ENCODE measurements around the gene ALKAL2.
A peak's percentile ranks its signal among the peaks of the same experiment; 100 is the strongest.

The ALKAL2 gene

DNA sequence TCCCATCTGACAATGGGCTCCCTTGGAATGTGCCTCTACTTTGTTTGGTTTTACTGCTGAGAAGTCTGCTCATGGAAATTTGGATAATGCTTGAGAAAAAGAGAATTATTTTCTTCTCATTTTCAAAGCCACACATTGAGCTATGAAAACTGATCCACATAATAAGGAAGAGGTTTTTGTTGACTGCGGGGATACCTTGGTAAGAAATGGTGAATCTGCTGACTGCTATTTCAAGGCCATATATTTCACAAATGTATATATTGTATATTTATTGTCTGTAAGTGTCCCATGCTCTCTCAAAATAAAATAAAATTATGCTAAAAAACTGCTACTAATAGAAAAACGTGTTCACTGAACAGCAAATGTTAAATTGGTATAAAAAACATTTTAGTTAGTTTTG lies 39.2 kb downstream of the ALKAL2 start:
- no peak for DNase-seq (ENCODE audit: low read depth)
- no peak for TF ChIP-seq CTCF (conservative IDR thresholded peaks at IDR 0.05; ENCODE audit: low read depth, low read length)
- H3K4me3 ChIP-seq (ENCODE audit: low read depth, low read length) = no peak overlapping the region

DNA sequence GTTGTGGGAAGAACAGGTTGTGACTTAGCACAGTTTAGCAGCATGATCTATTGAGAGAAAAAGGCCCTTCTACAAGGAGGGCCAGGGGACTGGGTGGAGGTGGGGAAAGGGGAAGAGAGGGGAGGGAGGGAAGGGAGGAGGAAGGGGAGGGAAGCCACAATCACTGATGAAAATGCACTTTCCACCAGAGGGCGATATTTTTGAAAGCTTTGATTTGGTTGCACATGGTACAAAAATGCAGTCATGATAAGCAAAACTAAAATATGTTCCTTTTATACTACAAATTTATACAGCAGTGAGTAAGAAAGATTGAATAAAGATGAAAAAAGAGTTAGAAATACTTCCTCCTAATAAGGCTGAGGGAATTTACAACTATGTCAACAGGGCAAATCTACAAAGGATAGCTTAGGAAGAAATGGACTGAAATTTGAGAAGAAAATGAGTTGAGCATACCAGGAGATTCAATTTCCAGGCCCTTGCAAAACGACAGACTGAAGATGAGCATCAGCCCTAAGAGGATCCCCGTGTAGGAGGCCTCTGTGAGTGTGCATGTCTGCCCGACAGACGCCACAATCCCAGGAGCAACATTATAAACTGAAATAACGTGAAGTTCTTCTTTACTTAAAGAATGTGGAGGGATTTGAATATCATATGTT lies 41.3 kb downstream of the ALKAL2 start:
- no peak overlapping the region for H3K4me3 ChIP-seq (ENCODE audit: low read depth, low read length)
- TF ChIP-seq CTCF (conservative IDR thresholded peaks at IDR 0.05; ENCODE audit: low read depth, low read length) = peak; percentile 75
- peak; percentile 83 for DNase-seq (ENCODE audit: low read depth)

DNA sequence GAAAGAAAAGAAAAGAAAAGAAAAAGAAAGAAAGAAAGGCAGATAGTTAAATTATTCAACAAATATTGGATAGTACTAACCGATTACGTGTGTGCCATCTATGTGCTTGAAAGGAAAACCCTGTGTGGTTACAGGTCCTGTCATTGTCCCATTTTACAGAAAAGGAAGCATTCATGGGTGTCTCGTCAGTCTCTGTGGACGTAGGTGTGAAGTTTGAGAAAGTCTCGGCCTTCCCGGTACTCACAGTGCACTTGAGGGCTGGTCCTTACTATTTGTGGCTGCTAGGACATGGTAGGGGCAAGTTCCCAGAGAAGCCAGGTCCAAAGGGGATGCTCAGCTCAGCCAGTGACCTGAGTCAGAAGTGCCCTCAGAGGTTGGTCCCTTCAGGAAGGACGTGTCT lies 43.3 kb downstream of the ALKAL2 start:
- no peak for TF ChIP-seq CTCF (conservative IDR thresholded peaks at IDR 0.05; ENCODE audit: low read depth, low read length)
- DNase-seq (ENCODE audit: low read depth) = no peak
- H3K4me3 ChIP-seq (ENCODE audit: low read depth, low read length) = no peak overlapping the region

- TF ChIP-seq CTCF (conservative IDR thresholded peaks at IDR 0.05; ENCODE audit: low read depth, low read length) = no peak
These were observed 49.0 kb downstream of the ALKAL2 start for GRCh38 chr2:238869-239268.

DNA sequence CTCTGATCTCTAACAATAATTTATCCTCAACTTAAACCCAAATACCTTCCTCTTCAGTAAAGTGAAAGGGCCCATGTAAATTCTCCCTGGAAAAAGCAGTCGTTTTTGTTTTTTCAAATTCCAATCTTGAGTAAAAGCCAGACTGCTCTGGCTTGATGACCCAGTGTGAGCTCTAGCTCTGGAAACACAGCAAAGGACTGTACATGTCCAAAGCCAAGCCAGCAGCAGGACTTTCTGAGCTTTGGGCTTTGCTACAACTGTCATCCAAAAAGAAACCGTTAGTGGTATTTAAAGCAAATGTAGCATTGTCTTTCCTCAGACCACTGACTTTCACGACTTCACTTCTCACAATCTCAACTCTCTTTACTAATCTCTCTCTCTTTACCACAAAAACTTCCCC lies 49.5 kb downstream of the ALKAL2 start:
- no peak for TF ChIP-seq CTCF (conservative IDR thresholded peaks at IDR 0.05; ENCODE audit: low read depth, low read length)
- H3K4me3 ChIP-seq (ENCODE audit: low read depth, low read length) = no peak overlapping the region
- DNase-seq (ENCODE audit: low read depth) = no peak

More at GRCh38 chr2:238869-239268, 49.0 kb downstream of the ALKAL2 start:
- no peak overlapping the region for H3K4me3 ChIP-seq (ENCODE audit: low read depth, low read length)
- DNase-seq (ENCODE audit: low read depth) = peak; percentile 11

DNA sequence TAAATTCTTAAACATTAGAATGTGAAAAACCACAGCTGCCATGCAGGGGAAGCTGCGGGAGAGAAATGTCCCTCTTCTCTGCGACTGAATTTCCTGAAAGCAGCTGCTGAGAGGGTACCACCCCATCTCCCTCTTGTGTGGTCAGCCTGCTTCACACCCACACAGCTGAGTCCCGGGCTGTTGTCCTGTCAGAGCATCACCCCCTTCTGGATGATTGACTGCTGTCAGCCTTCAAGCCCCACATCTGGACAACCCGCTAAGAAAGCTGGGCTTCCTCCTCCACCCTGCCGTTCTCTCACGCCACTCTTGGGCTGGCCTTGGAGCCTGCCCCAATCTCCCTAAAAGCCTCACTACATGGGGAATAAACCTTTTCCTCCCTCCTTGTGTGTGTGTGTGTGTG lies 50.0 kb downstream of the ALKAL2 start:
- TF ChIP-seq CTCF (conservative IDR thresholded peaks at IDR 0.05; ENCODE audit: low read depth, low read length) = no peak
- no peak for DNase-seq (ENCODE audit: low read depth)
- H3K4me3 ChIP-seq (ENCODE audit: low read depth, low read length) = no peak overlapping the region

DNA sequence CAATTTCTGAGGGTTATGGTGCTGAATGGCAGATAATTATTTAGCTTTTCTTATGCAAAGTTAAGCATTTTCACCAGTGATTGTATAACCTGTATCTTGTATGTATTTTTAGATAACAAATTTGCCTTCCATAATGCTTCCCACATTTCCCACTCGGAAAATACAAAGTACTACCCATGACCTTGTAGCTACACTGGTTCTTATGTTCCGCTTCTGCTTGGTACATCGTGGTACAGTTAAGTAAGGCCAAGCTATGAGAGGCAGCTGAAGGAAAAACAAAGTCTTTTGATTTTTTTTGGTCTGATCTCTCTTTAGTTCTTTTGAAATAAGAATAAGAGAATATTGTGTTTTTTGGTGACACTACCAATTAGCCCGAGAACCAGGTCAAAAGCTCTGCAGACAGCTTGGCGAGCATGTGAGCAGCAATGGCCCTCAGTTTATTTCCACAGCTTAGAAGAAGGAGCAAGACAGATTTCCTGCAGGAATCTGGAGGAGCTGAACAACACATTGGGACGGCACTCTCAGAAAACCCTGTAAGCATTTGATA lies 50.8 kb downstream of the ALKAL2 start:
- TF ChIP-seq CTCF (conservative IDR thresholded peaks at IDR 0.05; ENCODE audit: low read depth, low read length) = no peak
- no peak overlapping the region for H3K4me3 ChIP-seq (ENCODE audit: low read depth, low read length)
- DNase-seq (ENCODE audit: low read depth) = no peak

Data from choroid plexus epithelial cell (primary cell).